Prostate gland (tissue), 2 donors: ENCODE measurements around the gene KIF1B. TPM values are rescaled to one million over a fixed set of nuclear protein-coding genes. Genes with fewer than 3 reads are reported as not detected.

ENCODE experiments used
- DNase-seq: peaks from one replicate; pipeline ENCODE4 v3.0.0-alpha.2; 2019; ENCODE audit warnings: low spot score
- H3K27ac ChIP-seq, 2 donors: fragments of 200-600 bp; sonication (generic); 2 replicates each; pipeline ENCODE4 v1.5.1; 2017 to 2019
- H3K27me3 ChIP-seq: fragments of 200-600 bp; sonication (generic); replicated peaks from 2 replicates; pipeline ENCODE4 v1.5.1; 2019; ENCODE audit not compliant: insufficient read depth
- H3K36me3 ChIP-seq, 2 donors: fragments of 200-600 bp; sonication (generic); 1 replicate in 1 of 2; 2 replicates in 1 of 2; pipeline versions ENCODE4 v1.5.1 to v1.8.1; 2017 to 2019
- H3K4me1 ChIP-seq: fragments of 200-600 bp; sonication (generic); replicated peaks from 2 replicates; pipeline ENCODE4 v1.5.1; 2019
- H3K4me3 ChIP-seq, 2 donors: fragments of 200-600 bp; sonication (generic); 2 replicates each; pipeline ENCODE4 v1.5.1; 2017 to 2019
- H3K9me3 ChIP-seq: fragments of 200-600 bp; sonication (generic); 2 replicates; pipeline ENCODE4 v1.5.1; 2017
- CTCF ChIP-seq, 4 experiments: fragments of 200-600 bp in 2 of 4; fragments of 450-650 bp in 2 of 4; sonication (generic) in 2 of 4; IDR thresholded peaks; 1 replicate in 3 of 4; 2 replicates in 1 of 4; pipeline ENCODE4 v1.5.1; 2016 to 2019; ENCODE audit warnings: antibody characterized with exemption in 4 of 4, mild to moderate bottlenecking in 2 of 4, moderate library complexity in 2 of 4
- POLR2A ChIP-seq: fragments of 450-650 bp; IDR thresholded peaks from one replicate; pipeline ENCODE4 v1.6.1; 2016; ENCODE audit warnings: antibody characterized with exemption, mild to moderate bottlenecking
- POLR2AphosphoS5 ChIP-seq: sonication (generic); formaldehyde crosslinking; IDR thresholded peaks from one replicate; pipeline ENCODE4 v1.6.1; 2017; ENCODE audit warnings: antibody characterized with exemption
- WGBS: methylation state at CpG from one replicate; pipeline ENCODE4 v1.1.5; 2018; 5-methylcytosine and 5-hydroxymethylcytosine counted together
- intact Hi-C: fragments of 100-400 bp; cut with DNase I; formaldehyde crosslinking; loops from one replicate; pipeline ENCODE4 v1.14.2; 2022
- total RNA-seq, 2 donors: library from RNA; depleted of rRNA; stranded (reverse); fragments of >200 nt; gene quantifications; one replicate each; pipeline ENCODE4 v1.1.0, GENCODE V29; 2016

The KIF1B gene
- total RNA-seq, 2 donors from 2014 or later, result 31.3 to 56.8 TPM

- no peaks in the 10 kb centered on the region for H3K9me3 ChIP-seq
- WGBS, result 69% methylated on average over 1 of the region's 1 CpG
- H3K27me3 ChIP-seq, result no peaks in the 10 kb centered on the region
- no peak for DNase-seq
- H3K36me3 ChIP-seq, result no peaks in the 10 kb centered on the region
- no peak for TF ChIP-seq CTCF (IDR thresholded peaks at IDR 0.05)
- TF ChIP-seq POLR2A, result no peak
- no peak for TF ChIP-seq POLR2AphosphoS5
- intact Hi-C loops, result no loop called here
- no peaks in the 10 kb centered on the region for H3K4me1 ChIP-seq
- no peak overlapping the region for H3K27ac ChIP-seq
- H3K4me3 ChIP-seq, result no peak overlapping the region
These were observed 81.3 kb downstream of the KIF1B start for GRCh38 chr1:10291705-10292104.

- intact Hi-C loops, result no loop called here
- Histone ChIP-seq H3K36me3 (no peaks in the 10 kb centered on the region), H3K27ac (no peak overlapping the region), H3K27me3 (no peaks in the 10 kb centered on the region), H3K4me1 (no peaks in the 10 kb centered on the region), H3K4me3 (no peak overlapping the region), H3K9me3 (no peaks in the 10 kb centered on the region)
- TF ChIP-seq POLR2AphosphoS5, result no peak
- TF ChIP-seq POLR2A, result no peak
- no peak for TF ChIP-seq CTCF (IDR thresholded peaks at IDR 0.05)
- 40% methylated on average over 2 of the region's 2 CpGs for WGBS
- no peak for DNase-seq
These were observed 81.8 kb downstream of the KIF1B start for GRCh38 chr1:10292188-10292587.

DNA sequence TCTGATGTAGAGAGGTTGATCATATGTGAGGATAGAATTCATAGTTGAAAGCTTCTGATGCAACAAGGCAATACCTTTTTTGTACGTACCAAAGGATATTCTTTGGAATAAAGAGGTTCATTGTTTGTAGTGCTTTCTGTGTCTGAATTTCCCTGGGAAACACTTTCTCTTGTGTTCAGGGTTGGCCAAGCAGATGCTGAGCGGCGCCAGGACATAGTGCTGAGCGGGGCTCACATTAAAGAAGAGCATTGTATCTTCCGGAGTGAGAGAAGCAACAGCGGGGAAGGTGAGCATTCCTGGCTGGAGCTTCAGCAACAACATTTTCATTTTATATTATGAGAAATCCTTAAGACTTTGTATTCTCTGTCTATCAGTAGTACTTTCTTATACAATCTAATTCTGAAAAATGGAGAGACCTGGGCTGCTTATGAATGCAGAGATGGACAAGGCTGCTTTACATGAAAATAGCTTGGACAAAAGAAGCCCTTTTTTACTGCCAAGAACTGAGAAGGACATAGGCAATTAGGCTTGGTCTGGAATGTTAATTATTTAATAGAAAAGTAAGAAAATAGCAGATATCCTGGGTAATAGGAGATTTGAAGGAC, 85.2 kb downstream of the KIF1B start:
- Histone ChIP-seq H3K36me3 (no peaks in the 10 kb centered on the region), H3K27me3 (no peaks in the 10 kb centered on the region), H3K4me1 (no peaks in the 10 kb centered on the region), H3K4me3 (no peak overlapping the region), H3K9me3 (no peaks in the 10 kb centered on the region), H3K27ac (no peak overlapping the region)
- intact Hi-C loops, result no loop called here
- WGBS, result 82% methylated on average over 6 of the region's 6 CpGs
- DNase-seq, result no peak
- TF ChIP-seq POLR2A (no peak), CTCF (IDR thresholded peaks at IDR 0.05) (no peak), POLR2AphosphoS5 (no peak)

- Histone ChIP-seq H3K9me3 (no peaks in the 10 kb centered on the region), H3K27ac (no peak overlapping the region), H3K4me3 (no peak overlapping the region), H3K4me1 (no peaks in the 10 kb centered on the region), H3K36me3 (peaks cover 0 to 5% of the 10 kb centered on the region in 2 donors), H3K27me3 (no peaks in the 10 kb centered on the region)
- TF ChIP-seq POLR2AphosphoS5 (peak; percentile 32), CTCF (IDR thresholded peaks at IDR 0.05) (no peak)
- DNase-seq, result no peak
- intact Hi-C loops, result no loop called here
- 29% methylated on average over 1 of the region's 1 CpG for WGBS
These were observed 88.8 kb downstream of the KIF1B start for GRCh38 chr1:10299151-10299550.

DNA sequence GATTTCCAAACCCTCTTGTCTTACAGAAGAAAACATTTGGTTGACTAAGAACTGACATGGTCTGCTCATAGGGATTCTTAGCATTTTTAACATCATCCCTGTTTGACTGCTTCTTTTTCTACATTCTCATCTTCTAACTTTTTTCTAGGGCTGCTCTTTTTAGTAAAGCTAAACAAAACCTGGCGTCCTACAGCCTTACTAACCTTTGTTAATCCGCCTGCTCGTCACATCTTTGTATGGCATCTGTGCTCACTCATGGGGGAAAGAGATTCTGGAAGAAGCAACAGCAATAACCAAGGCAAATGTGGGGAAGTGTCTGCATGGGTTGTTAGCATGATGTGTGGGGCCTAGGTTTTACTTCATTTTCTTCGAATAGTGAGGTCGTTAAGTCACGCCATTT, 92.0 kb downstream of the KIF1B start:
- no peaks in the 10 kb centered on the region for H3K4me1 ChIP-seq
- H3K4me3 ChIP-seq, result no peak overlapping the region
- H3K36me3 ChIP-seq, result peaks cover 0 to 5% of the 10 kb centered on the region in 2 donors
- no peak for TF ChIP-seq POLR2AphosphoS5
- TF ChIP-seq POLR2A, result no peak
- TF ChIP-seq CTCF (IDR thresholded peaks at IDR 0.05), result no peak
- intact Hi-C loops, result no loop called here
- no peak overlapping the region for H3K27ac ChIP-seq
- no peak for DNase-seq
- no peaks in the 10 kb centered on the region for H3K9me3 ChIP-seq
- no peaks in the 10 kb centered on the region for H3K27me3 ChIP-seq
- WGBS, result 92% methylated on average over 6 of the region's 6 CpGs
